Measurements from ENCODE around the gene METAP1D. TPM values are rescaled to one million over a fixed set of nuclear protein-coding genes. Genes with fewer than 3 reads are reported as not detected.

Gene METAP1D
- polyA plus RNA-seq, 1 of the 3 experiments (the other 2 are of a cell fraction), result 10.3 TPM

DNA sequence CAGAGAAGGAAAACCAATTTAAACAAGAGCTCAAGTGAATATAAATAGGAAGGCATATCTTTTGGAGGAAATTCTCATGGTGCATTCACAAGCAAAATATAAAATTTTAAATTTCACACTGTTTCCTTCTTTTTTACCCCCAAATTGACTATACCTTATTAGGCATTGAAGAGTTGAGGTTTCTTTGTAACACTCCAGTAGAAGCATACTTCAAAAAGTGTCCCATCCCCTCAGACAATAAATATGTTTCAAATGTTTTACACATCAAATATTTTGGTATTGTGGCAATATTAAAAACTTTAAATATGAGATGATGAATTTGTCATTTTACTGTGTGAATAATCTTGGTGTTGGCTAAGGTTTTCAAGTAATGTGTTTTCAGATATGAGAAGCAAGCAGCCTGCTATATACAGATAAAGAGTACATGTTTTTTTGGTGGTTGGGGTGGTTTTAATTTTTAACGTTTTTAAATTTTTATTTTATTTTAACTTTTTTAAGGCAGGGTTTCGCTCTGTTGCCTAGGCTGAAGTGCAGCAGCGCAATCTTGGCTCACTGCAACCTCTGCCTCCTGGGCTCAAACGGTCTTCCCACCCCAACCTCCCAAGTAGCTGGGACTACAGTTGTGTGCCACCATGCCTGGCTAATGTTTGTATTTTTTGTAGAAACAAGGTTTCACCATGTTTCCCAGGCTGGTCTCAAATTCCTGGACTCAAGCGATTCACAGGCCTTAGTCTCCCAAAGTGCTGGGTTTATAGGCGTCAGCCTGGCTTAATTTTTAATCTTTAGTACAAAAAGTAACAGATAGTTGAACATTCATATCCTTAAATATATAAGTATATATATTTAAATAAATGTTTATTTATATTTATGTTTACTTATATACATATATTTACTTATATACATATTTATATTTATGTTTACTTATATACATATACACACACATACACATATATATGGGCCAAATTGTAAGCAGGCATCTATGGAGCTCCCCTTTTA is 49.1 kb downstream of the METAP1D start:
- WGBS (ENCODE audit: low lambda C conversion rate), result 95% methylated on average over 6 of the region's 6 CpGs
- no peak overlapping the region for H3K9ac ChIP-seq
- ChIA-PET CTCF (interaction anchor here (1.0 to 1.6 kb wide), 4 partner anchors 9 to 450 kb away, joined by 3 to 4 read pairs (median 3); no protein-coding TSS in a partner anchor), POLR2A (no interaction called here)
- DNase-seq, result no peak
- no peaks in the 10 kb centered on the region for H3K9me3 ChIP-seq
- H3K36me3 ChIP-seq (replicated peaks in 1 of 2; ENCODE audit: control insufficient read depth in 1 of 2, insufficient read depth in 2 of 2, low read length in 1 of 2), result no peaks in the 10 kb centered on the region
- no peaks in the 10 kb centered on the region for H4K20me1 ChIP-seq (ENCODE audit: insufficient read depth)
- H3K79me2 ChIP-seq (ENCODE audit: insufficient read depth), result no peaks in the 10 kb centered on the region
- H3F3A ChIP-seq (replicated peaks; ENCODE audit: insufficient read depth), result no peaks in the 10 kb centered on the region
- no peak overlapping the region for H3K4me3 ChIP-seq (ENCODE audit: low read depth in 2 of 2, low read length in 1 of 2)
- no peaks in the 10 kb centered on the region for H3K27me3 ChIP-seq (ENCODE audit: insufficient read depth)
- peaks cover 3 to 18% of the 10 kb centered on the region in 2 experiments; a peak in 3 of 4 replicates for H3K4me1 ChIP-seq (ENCODE audit: control insufficient read depth in 1 of 2, insufficient read depth in 2 of 2, low read depth in 1 of 2, low read length in 1 of 2)
- TF ChIP-seq TAF1 (IDR thresholded peaks at IDR 0.05; ENCODE audit: borderline replicate concordance, low read depth, low read length), result no peak
- no peak for TF ChIP-seq TCF12 (IDR thresholded peaks at IDR 0.05)
- TF ChIP-seq FOXM1 (IDR thresholded peaks at IDR 0.05; ENCODE audit: low read depth), result no peak
- no peak for TF ChIP-seq POLR2AphosphoS5 (IDR thresholded peaks at IDR 0.05; ENCODE audit: low read depth, low read length)
- no peak for TF ChIP-seq FOXJ3 (CRISPR knock-in tag; IDR thresholded peaks at IDR 0.05)
- no peak for TF ChIP-seq RAD21 (IDR thresholded peaks at IDR 0.05; ENCODE audit: low read length)
- TF ChIP-seq NFIC (IDR thresholded peaks at IDR 0.05; ENCODE audit: borderline replicate concordance), result no peak
- TF ChIP-seq SMC3 (IDR thresholded peaks at IDR 0.05; ENCODE audit: low read depth, low read length), result no peak
- no peak for TF ChIP-seq GATA2 (CRISPR knock-in tag; IDR thresholded peaks at IDR 0.05)
- H3K4me2 ChIP-seq, result no peak overlapping the region
- H3K27ac ChIP-seq (ENCODE audit: low read depth in 2 of 2, low read length in 1 of 2), result no peak overlapping the region
- no peaks in the 10 kb centered on the region for H3K9me2 ChIP-seq
- H2AFZ ChIP-seq (ENCODE audit: low read depth), result no peak overlapping the region

DNA sequence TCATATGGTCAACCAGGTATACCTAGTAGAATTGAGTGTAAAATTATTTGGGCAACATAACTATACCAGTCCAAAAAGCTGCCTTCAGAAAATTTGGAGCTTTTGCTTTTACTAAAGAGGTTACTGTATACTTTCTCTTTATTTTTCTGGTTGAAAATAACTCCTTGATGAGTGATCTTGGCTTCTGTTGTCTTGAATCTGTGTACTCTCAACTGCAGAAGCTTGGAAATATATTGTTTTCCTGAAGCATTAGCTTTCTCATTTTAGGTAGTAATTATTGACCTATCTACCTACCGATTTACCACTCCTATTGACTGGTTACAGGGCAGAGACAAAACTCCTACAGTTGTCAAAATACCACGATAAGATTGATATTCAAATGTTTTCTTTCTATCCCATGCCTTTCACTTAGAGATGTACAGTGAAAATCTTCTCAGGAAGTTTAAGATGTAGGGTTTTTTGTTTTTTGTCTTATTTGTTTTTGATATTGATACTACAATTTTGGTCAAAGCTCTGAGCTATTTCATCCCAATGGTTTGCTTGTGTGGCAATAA is 49.9 kb downstream of the METAP1D start:
- Histone ChIP-seq H3K79me2 (ENCODE audit: insufficient read depth) (no peaks in the 10 kb centered on the region), H4K20me1 (ENCODE audit: insufficient read depth) (no peaks in the 10 kb centered on the region), H3K36me3 (replicated peaks in 1 of 2; ENCODE audit: control insufficient read depth in 1 of 2, insufficient read depth in 2 of 2, low read length in 1 of 2) (no peaks in the 10 kb centered on the region), H3K27ac (ENCODE audit: low read depth in 2 of 2, low read length in 1 of 2) (no peak overlapping the region), H3K9me2 (no peaks in the 10 kb centered on the region), H3K9ac (no peak overlapping the region), H3K27me3 (ENCODE audit: insufficient read depth) (no peaks in the 10 kb centered on the region), H3F3A (replicated peaks; ENCODE audit: insufficient read depth) (no peaks in the 10 kb centered on the region), H3K4me2 (no peak overlapping the region), H3K4me1 (ENCODE audit: control insufficient read depth in 1 of 2, insufficient read depth in 2 of 2, low read depth in 1 of 2, low read length in 1 of 2) (peaks cover 3 to 18% of the 10 kb centered on the region in 2 experiments; a peak in 3 of 4 replicates), H3K4me3 (ENCODE audit: low read depth in 2 of 2, low read length in 1 of 2) (no peak overlapping the region), H3K9me3 (no peaks in the 10 kb centered on the region), H2AFZ (ENCODE audit: low read depth) (no peak overlapping the region; the same call in 1 of the 2 replicates)
- no peak for DNase-seq
- TF ChIP-seq, protein P1, sequence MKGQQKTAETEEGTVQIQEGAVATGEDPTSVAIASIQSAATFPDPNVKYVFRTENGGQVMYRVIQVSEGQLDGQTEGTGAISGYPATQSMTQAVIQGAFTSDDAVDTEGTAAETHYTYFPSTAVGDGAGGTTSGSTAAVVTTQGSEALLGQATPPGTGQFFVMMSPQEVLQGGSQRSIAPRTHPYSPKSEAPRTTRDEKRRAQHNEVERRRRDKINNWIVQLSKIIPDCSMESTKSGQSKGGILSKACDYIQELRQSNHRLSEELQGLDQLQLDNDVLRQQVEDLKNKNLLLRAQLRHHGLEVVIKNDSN (IDR thresholded peaks at IDR 0.05; ENCODE audit: borderline replicate concordance, low read depth), result no peak
- TF ChIP-seq TEAD4 (IDR thresholded peaks at IDR 0.05; ENCODE audit: borderline replicate concordance, insufficient read depth) (no peak), NFIC (IDR thresholded peaks at IDR 0.05; ENCODE audit: borderline replicate concordance) (no peak), EP300 (IDR thresholded peaks at IDR 0.05; ENCODE audit: borderline replicate concordance in 1 of 2, low read depth in 1 of 2, low read length in 1 of 2) (no peak), NRF1 (IDR thresholded peaks at IDR 0.05; ENCODE audit: low read depth, low read length) (no peak), EZH2phosphoT487 (IDR thresholded peaks at IDR 0.05; ENCODE audit: borderline replicate concordance, low read depth) (no peak)
- TF ChIP-seq, protein P2, sequence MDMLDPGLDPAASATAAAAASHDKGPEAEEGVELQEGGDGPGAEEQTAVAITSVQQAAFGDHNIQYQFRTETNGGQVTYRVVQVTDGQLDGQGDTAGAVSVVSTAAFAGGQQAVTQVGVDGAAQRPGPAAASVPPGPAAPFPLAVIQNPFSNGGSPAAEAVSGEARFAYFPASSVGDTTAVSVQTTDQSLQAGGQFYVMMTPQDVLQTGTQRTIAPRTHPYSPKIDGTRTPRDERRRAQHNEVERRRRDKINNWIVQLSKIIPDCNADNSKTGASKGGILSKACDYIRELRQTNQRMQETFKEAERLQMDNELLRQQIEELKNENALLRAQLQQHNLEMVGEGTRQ (IDR thresholded peaks at IDR 0.05; ENCODE audit: borderline replicate concordance, low read depth, low read length), result no peak
- POLR2A ChIA-PET, result no interaction called here
- CTCF ChIA-PET, result interaction anchor here (1.3 to 1.6 kb wide), 2 partner anchors 8 to 451 kb away, joined by 3 to 4 read pairs; no protein-coding TSS in a partner anchor
- WGBS (ENCODE audit: low lambda C conversion rate), result 93% methylated on average over 2 of the region's 2 CpGs

Measured in SK-N-SH (cell line).